Amniotic epithelial cell (primary cell): ENCODE measurements around the gene PF4V1.

Experiments used
- DNase-seq: peaks from one replicate; pipeline ENCODE4 v3.0.0-alpha.2; 2010; ENCODE audit warnings: low read depth

Gene PF4V1

GRCh38 chr4:73847526-73848182, 5.4 kb upstream of the PF4V1 start:
- DNase-seq, result no peak

- DNase-seq, result no peak
Measured at GRCh38 chr4:73848183-73848777, 4.8 kb upstream of the PF4V1 start.

GRCh38 chr4:73850261-73850970, 2.7 kb upstream of the PF4V1 start:
- no peak for DNase-seq

GRCh38 chr4:73851293-73851692, 1.8 kb upstream of the PF4V1 start:
- DNase-seq, result peak; percentile 59

- DNase-seq, result no peak
Measured at GRCh38 chr4:73852771-73853170, 325 bp upstream of the PF4V1 start.

GRCh38 chr4:73853718-73854473, 800 bp downstream of the PF4V1 start:
- no peak for DNase-seq

- DNase-seq, result no peak
Measured at GRCh38 chr4:73855406-73855805, 2.3 kb downstream of the PF4V1 start.

- DNase-seq, result no peak
Measured at GRCh38 chr4:73856518-73856917, 3.4 kb downstream of the PF4V1 start.

GRCh38 chr4:73859614-73860088, 6.6 kb downstream of the PF4V1 start:
- DNase-seq, result peak; percentile 97

- no peak for DNase-seq
Measured at GRCh38 chr4:73860181-73860580, 7.1 kb downstream of the PF4V1 start.

- DNase-seq, result no peak
Measured at GRCh38 chr4:73860917-73861316, 7.8 kb downstream of the PF4V1 start.

GRCh38 chr4:73862322-73862721, 9.2 kb downstream of the PF4V1 start:
- peak; percentile 61 for DNase-seq

- no peak for DNase-seq
Measured at GRCh38 chr4:73864365-73864764, 11.3 kb downstream of the PF4V1 start.

- DNase-seq, result peak; percentile 66
Measured at GRCh38 chr4:73864961-73865360, 11.9 kb downstream of the PF4V1 start.

GRCh38 chr4:73865431-73866096, 12.5 kb downstream of the PF4V1 start:
- no peak for DNase-seq

GRCh38 chr4:73866246-73866645, 13.2 kb downstream of the PF4V1 start:
- DNase-seq, result no peak

- DNase-seq, result peak; percentile 72
Measured at GRCh38 chr4:73867783-73868182, 14.7 kb downstream of the PF4V1 start.

- DNase-seq, result peak; percentile 79
Measured at GRCh38 chr4:73868206-73869129, 15.4 kb downstream of the PF4V1 start.

- DNase-seq, result no peak
Measured at GRCh38 chr4:73869130-73870055, 16.3 kb downstream of the PF4V1 start, which contains the start of gene CXCL1. TSS of gene CXCL1 (plus strand) at chr4:73869393. CDS start at chr4:73869471, 78 bp downstream.

- peak; percentile 82 for DNase-seq
Measured at GRCh38 chr4:73870260-73870659, 17.2 kb downstream of the PF4V1 start.
